IMR-90 (cell line): ENCODE measurements around the gene TMPRSS5. TPM values are rescaled to one million over a fixed set of nuclear protein-coding genes. Genes with fewer than 3 reads are reported as not detected.

Experiments used
- ATAC-seq: fragments of 200-7000 bp; cut with Tn5 transposase; 2 replicates; pipeline ENCODE4 v1.9.1; 2020; ENCODE audit warnings: low read depth, mild to moderate bottlenecking, moderate library complexity
- BruUV-seq: library from RNA; stranded (reverse); fragments of 400-500 nt; replicated peaks from 2 replicates; lab custom pipeline; 2021; lab: Mats Ljungman, UMichigan
- CTCF ChIA-PET: fragments of 300-600 bp; formaldehyde crosslinking; extraction: SDS; loops from one replicate; lab custom pipeline; 2021; ENCODE audit warnings: antibody characterized with exemption; lab: Yijun Ruan, JAX
- POLR2A ChIA-PET: fragments of 300-600 bp; sonication (Branson Sonifier 250); formaldehyde crosslinking; loops from one replicate; lab custom pipeline; 2022; ENCODE audit warnings: antibody characterized with exemption; ENCODE audit not compliant: unreplicated experiment; lab: Charles Lee
- DNase-seq: peaks from one replicate; pipeline ENCODE4 v3.0.0; 2013
- H2AFZ ChIP-seq: replicated peaks from 2 replicates; pipeline ENCODE3; 2013; ENCODE audit warnings: low read length, mild to moderate bottlenecking; ENCODE audit not compliant: poor library complexity
- H2AK5ac ChIP-seq: 2 replicates; pipeline ENCODE4 v1.6.1; 2013; ENCODE audit warnings: low read depth, low read length, inconsistent platforms
- H2AK9ac ChIP-seq: replicated peaks from 2 replicates; pipeline ENCODE3; 2013; ENCODE audit warnings: mild to moderate bottlenecking, low read depth, low read length, moderate library complexity; ENCODE audit not compliant: poor library complexity
- H2BK120ac ChIP-seq: 2 replicates; pipeline ENCODE4 v1.6.1; 2013; ENCODE audit warnings: low read depth, low read length, inconsistent platforms
- H2BK15ac ChIP-seq: 3 replicates; pipeline ENCODE4 v1.6.1; 2013; ENCODE audit warnings: low read depth, low read length, inconsistent platforms
- H2BK20ac ChIP-seq: 2 replicates; pipeline ENCODE4 v1.6.1; 2013; ENCODE audit warnings: low read depth, mild to moderate bottlenecking, inconsistent platforms, low read length, moderate library complexity
- H2BK5ac ChIP-seq: 2 replicates; pipeline ENCODE4 v1.6.1; 2013; ENCODE audit warnings: mild to moderate bottlenecking, low read depth, low read length, inconsistent platforms; ENCODE audit not compliant: poor library complexity, severe bottlenecking
- H3K14ac ChIP-seq: replicated peaks from 2 replicates; pipeline ENCODE4 v1.6.1; 2013; ENCODE audit warnings: low read depth, low read length, inconsistent platforms
- H3K18ac ChIP-seq: 2 replicates; pipeline ENCODE4 v1.6.1; 2013; ENCODE audit warnings: low read depth, low read length, control low read depth
- H3K23ac ChIP-seq: 2 replicates; pipeline ENCODE4 v1.6.1; 2013; ENCODE audit warnings: low read depth, low read length, inconsistent platforms
- H3K27ac ChIP-seq: 2 replicates; pipeline ENCODE4 v1.5.1; 2013; ENCODE audit warnings: mild to moderate bottlenecking, control low read depth, low read length; ENCODE audit not compliant: insufficient read depth
- H3K27me3 ChIP-seq: 2 replicates; pipeline ENCODE4 v1.6.1; 2013; ENCODE audit warnings: low read length; ENCODE audit not compliant: control insufficient read depth, insufficient read depth
- H3K36me3 ChIP-seq: 2 replicates; pipeline ENCODE4 v1.6.1; 2013; ENCODE audit warnings: low read length, mixed read lengths; ENCODE audit not compliant: control insufficient read depth, insufficient read depth
- H3K4ac ChIP-seq: 2 replicates; pipeline ENCODE4 v1.6.1; 2013; ENCODE audit warnings: low read depth, low read length, inconsistent platforms
- H3K4me1 ChIP-seq: 2 replicates; pipeline ENCODE4 v1.6.1; 2013; ENCODE audit warnings: low read length, mixed read lengths; ENCODE audit not compliant: control insufficient read depth, insufficient read depth
- H3K4me2 ChIP-seq: 2 replicates; pipeline ENCODE4 v1.6.1; 2013; ENCODE audit warnings: low read depth, mild to moderate bottlenecking, control low read depth, low read length, moderate library complexity
- H3K4me3 ChIP-seq: 2 replicates; pipeline ENCODE4 v1.5.1; 2013; ENCODE audit warnings: low read depth, mild to moderate bottlenecking, control low read depth, low read length, moderate library complexity; ENCODE audit not compliant: insufficient read depth
- H3K56ac ChIP-seq: 2 replicates; pipeline ENCODE4 v1.6.1; 2013; ENCODE audit warnings: low read length, inconsistent platforms; ENCODE audit not compliant: insufficient read depth; ENCODE audit errors: extremely low read depth
- H3K79me1 ChIP-seq, 2 experiments: 2 replicates each; pipeline ENCODE4 v1.6.1; 2013; ENCODE audit warnings: low read length in 2 of 2, inconsistent platforms in 1 of 2, low read depth in 1 of 2
- H3K9ac ChIP-seq: 2 replicates; pipeline ENCODE4 v1.6.1; 2013; ENCODE audit warnings: low read depth, low read length, control low read depth
- H3K9me1 ChIP-seq: 2 replicates; pipeline ENCODE4 v1.6.1; 2013; ENCODE audit warnings: low read length, inconsistent platforms; ENCODE audit not compliant: insufficient read depth
- H3K9me3 ChIP-seq: 2 replicates; pipeline ENCODE4 v1.6.1; 2013; ENCODE audit warnings: low read length; ENCODE audit not compliant: control insufficient read depth, insufficient read depth
- H4K20me1 ChIP-seq: 2 replicates; pipeline ENCODE4 v1.6.1; 2013; ENCODE audit warnings: low read length, inconsistent platforms; ENCODE audit not compliant: insufficient read depth
- H4K5ac ChIP-seq: 2 replicates; pipeline ENCODE4 v1.6.1; 2013; ENCODE audit warnings: mild to moderate bottlenecking, low read depth, low read length, control low read depth
- H4K8ac ChIP-seq, 2 experiments: 2 replicates each; pipeline ENCODE4 v1.6.1; 2013; ENCODE audit warnings: low read depth in 2 of 2, low read length in 2 of 2, control low read depth in 1 of 2, inconsistent platforms in 1 of 2
- H4K91ac ChIP-seq: 2 replicates; pipeline ENCODE4 v1.6.1; 2013; ENCODE audit warnings: low read depth, low read length, inconsistent platforms; ENCODE audit not compliant: insufficient read depth
- CEBPB ChIP-seq: IDR thresholded peaks from 2 replicates; pipeline ENCODE4 v1.6.1; 2012; ENCODE audit warnings: low read depth, low read length, improper control_type of control experiment
- CHD1 ChIP-seq: IDR thresholded peaks from 2 replicates; pipeline ENCODE4 v1.6.1; 2012; ENCODE audit warnings: low read depth, low read length, improper control_type of control experiment
- CTCF ChIP-seq: conservative IDR thresholded peaks from 2 replicates; pipeline ENCODE4 v1.5.1; 2012; ENCODE audit warnings: mild to moderate bottlenecking, low read depth, low read length, improper control_type of control experiment
- ELK1 ChIP-seq: fragments of 150-350 bp; IDR thresholded peaks from 2 replicates; pipeline ENCODE4 v1.6.1; 2016; ENCODE audit warnings: low read depth, mild to moderate bottlenecking, low read length, moderate library complexity, borderline replicate concordance
- FOS ChIP-seq: fragments of 150-350 bp; IDR thresholded peaks from 2 replicates; pipeline ENCODE4 v1.6.1; 2016; ENCODE audit warnings: low read depth, low read length
- MAFK ChIP-seq: IDR thresholded peaks from 2 replicates; pipeline ENCODE4 v1.6.1; 2012; ENCODE audit warnings: low read depth, low read length, improper control_type of control experiment
- MAZ ChIP-seq: IDR thresholded peaks from 2 replicates; pipeline ENCODE4 v1.6.1; 2012; ENCODE audit warnings: low read depth, mild to moderate bottlenecking, low read length, improper control_type of control experiment, moderate library complexity, borderline replicate concordance
- MXI1 ChIP-seq: IDR thresholded peaks from 2 replicates; pipeline ENCODE4 v1.6.1; 2012; ENCODE audit warnings: low read depth, mild to moderate bottlenecking, low read length, moderate library complexity, borderline replicate concordance
- NFE2L2 ChIP-seq: fragments of 150-350 bp; IDR thresholded peaks from 2 replicates; pipeline ENCODE4 v1.6.1; 2016; ENCODE audit warnings: low read depth, mild to moderate bottlenecking, low read length
- POLR2A ChIP-seq: IDR thresholded peaks from 2 replicates; pipeline ENCODE4 v1.6.1; 2012; ENCODE audit warnings: mild to moderate bottlenecking, low read depth, low read length
- RAD21 ChIP-seq: IDR thresholded peaks from 2 replicates; pipeline ENCODE4 v1.6.1; 2012; ENCODE audit warnings: low read length, improper control_type of control experiment
- RCOR1 ChIP-seq: IDR thresholded peaks from 2 replicates; pipeline ENCODE4 v1.6.1; 2012; ENCODE audit warnings: mild to moderate bottlenecking, low read length, improper control_type of control experiment; ENCODE audit not compliant: insufficient replicate concordance
- RFX5 ChIP-seq: IDR thresholded peaks from 2 replicates; pipeline ENCODE4 v1.8.0; 2012; ENCODE audit warnings: low read depth, mild to moderate bottlenecking, low read length, moderate library complexity
- SMC3 ChIP-seq: fragments of 150-350 bp; IDR thresholded peaks from 2 replicates; pipeline ENCODE4 v1.6.1; 2016; ENCODE audit warnings: low read depth, mild to moderate bottlenecking, antibody characterized with exemption, low read length, moderate library complexity
- USF2 ChIP-seq: fragments of 150-350 bp; IDR thresholded peaks from 2 replicates; pipeline ENCODE4 v1.6.1; 2017; ENCODE audit warnings: mild to moderate bottlenecking, antibody characterized with exemption, low read length, low read depth
- WGBS, 2 experiments: methylation state at CpG; one replicate each; pipeline versions ENCODE4 v1.1.5 to v1.1.7; 2013; ENCODE audit warnings: missing lambda C conversion rate in 2 of 2; ENCODE audit not compliant: insufficient read length in 1 of 2; ENCODE audit errors: extremely low coverage in 2 of 2; 5-methylcytosine and 5-hydroxymethylcytosine counted together
- dilution Hi-C: fragments of 300-500 bp; cut with HindIII; formaldehyde crosslinking; loops from one replicate; pipeline ENCODE4 v1.14.3; 2018; ENCODE audit warnings: low sequenced_read_pairs; ENCODE audit not compliant: unreplicated experiment
- in situ Hi-C: fragments of 300-500 bp; cut with MboI; formaldehyde crosslinking; loops from 3 replicates; pipeline ENCODE4 v1.14.3; 2019; ENCODE audit warnings: low sequenced_read_pairs, inconsistent platforms, mixed read lengths
- intact Hi-C: fragments of 100-400 bp; cut with micrococcal nuclease; formaldehyde crosslinking; loops from 2 replicates; pipeline ENCODE4 v1.10.0; 2022
- polyA plus RNA-seq, 3 experiments: library from polyadenylated mRNA; depleted of rRNA; stranded (reverse); fragments of >200 nt; gene quantifications; 2 replicates each; pipeline ENCODE4 v1.2.3, GENCODE V29; 2012; ENCODE audit warnings: low replicate concordance in 1 of 3
- total RNA-seq: library from RNA; depleted of rRNA; stranded (reverse); fragments of >200 nt; gene quantifications from 2 replicates; pipeline ENCODE4 v1.2.3, GENCODE V29; 2012

Gene TMPRSS5
- total and polyA plus RNA-seq, 2 of the 4 experiments (the other 2 are of a cell fraction) = under 0.01 to 0.24 TPM

- Histone ChIP-seq H4K8ac (no peak overlapping the region), H3K4me3 (no peak overlapping the region), H2BK120ac (no peak overlapping the region), H4K5ac (no peak overlapping the region), H2AK5ac (no peak overlapping the region), H3K18ac (no peak overlapping the region), H3K79me1 (no peaks in the 10 kb centered on the region), H2BK20ac (no peak overlapping the region), H3K9me1 (no peaks in the 10 kb centered on the region), H3K4ac (no peak overlapping the region), H3K27me3 (no peaks in the 10 kb centered on the region), H2AFZ (no peak overlapping the region), H3K4me1 (no peaks in the 10 kb centered on the region), H3K36me3 (peaks cover 16% of the 10 kb centered on the region), H2BK5ac (no peak overlapping the region), H3K9me3 (no peaks in the 10 kb centered on the region), H3K56ac (no peak overlapping the region), H4K20me1 (no peaks in the 10 kb centered on the region), H3K14ac (no peak overlapping the region), H2BK15ac (no peak overlapping the region), H3K4me2 (no peak overlapping the region), H3K27ac (no peak overlapping the region), H4K91ac (no peak overlapping the region), H3K23ac (no peak overlapping the region), H3K9ac (no peak overlapping the region), H2AK9ac (no peak overlapping the region)
- WGBS, 2 experiments = no CpG with 5 or more reads among the region's 1 CpG
- in situ Hi-C loops = no loop called here
- dilution Hi-C loops = no loop called here
- BruUV-seq = no TSS peak
- intact Hi-C loops = loop anchor here (10.0 kb wide), 1 partner anchor 1522 kb away; no protein-coding TSS in a partner anchor
- ChIA-PET CTCF (interaction anchor here (0.8 kb wide), 1 partner anchor 524 kb away, joined by 3 read pairs; no protein-coding TSS in a partner anchor), POLR2A (no interaction called here)
- TF ChIP-seq FOS (no peak), MXI1 (no peak), CTCF (no peak), RFX5 (no peak), CEBPB (no peak), POLR2A (no peak), MAZ (no peak), SMC3 (no peak), MAFK (no peak), RAD21 (no peak), CHD1 (no peak), ELK1 (no peak), NFE2L2 (no peak), RCOR1 (no peak), USF2 (no peak)
- DNase-seq (no peak), ATAC-seq (no peak)
Measured at GRCh38 chr11:113736323-113736722, 30.2 kb upstream of the TMPRSS5 start.
